HG02840 (cell line): ENCODE measurements around the gene RABAC1.
"Not testable (repeated sequence)": the region's sequence is repeated elsewhere in the genome, so short reads cannot be mapped to it uniquely, and the experiment has no call there.

Experiments
- ATAC-seq: cut with Tn5 transposase; IDR thresholded peaks from one replicate; pipeline ENCODE4 v1.9.1; 2021; ENCODE audit warnings: mild to moderate bottlenecking, moderate library complexity, moderate number of reproducible peaks; ENCODE audit not compliant: unreplicated experiment, low FRiP score

The RABAC1 gene

GRCh38 chr19:41959056-41960053 is at the start of gene RABAC1:
Gene RABAC1, minus strand, starts transcription at chr19:41959321. Its CDS starts 29 bp downstream, at chr19:41959292.
- peak; percentile 71 for ATAC-seq

GRCh38 chr19:42006569-42006968 is 47.4 kb upstream of the RABAC1 start:
- ATAC-seq = no peak

- no peak for ATAC-seq
These were observed 46.4 kb upstream of the RABAC1 start for GRCh38 chr19:42005504-42005903.

DNA sequence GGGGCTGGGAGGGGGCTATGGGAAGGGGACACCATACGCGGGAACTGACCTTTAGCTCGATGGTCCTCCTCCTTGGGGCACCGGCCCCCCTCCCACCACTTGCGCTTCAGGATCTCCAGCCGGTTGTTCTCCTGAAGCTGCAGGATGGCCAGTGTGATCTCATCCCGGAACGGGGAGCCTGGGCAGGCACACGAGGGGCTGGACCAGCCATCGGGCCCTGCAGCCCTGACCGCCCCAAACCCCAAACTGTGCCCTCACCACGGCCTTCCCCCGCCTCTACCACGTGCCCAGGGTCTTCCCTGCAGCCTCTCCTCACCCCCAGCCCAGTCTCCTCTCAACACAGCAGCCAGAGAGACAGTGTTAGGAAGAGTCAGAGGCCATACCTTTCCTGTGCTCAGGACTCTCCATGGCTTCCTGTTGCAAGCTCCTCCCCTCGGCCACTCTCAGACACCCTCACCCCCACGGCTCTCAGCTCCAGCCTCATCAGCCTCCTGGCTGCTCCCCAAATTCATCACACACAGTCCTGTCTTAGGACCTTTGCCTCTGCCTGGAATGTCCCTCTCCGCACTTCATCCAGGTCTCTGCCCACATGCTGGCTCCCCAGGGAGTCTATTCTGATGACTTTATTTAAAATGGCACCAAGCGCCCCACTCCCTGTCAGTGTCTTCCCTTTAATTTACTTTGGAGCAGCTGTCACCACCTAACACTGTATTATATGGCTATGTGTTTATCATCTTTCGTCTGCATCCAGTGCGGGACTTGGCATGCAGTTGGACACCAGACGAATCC is 44.6 kb upstream of the RABAC1 start:
- ATAC-seq = no peak

DNA sequence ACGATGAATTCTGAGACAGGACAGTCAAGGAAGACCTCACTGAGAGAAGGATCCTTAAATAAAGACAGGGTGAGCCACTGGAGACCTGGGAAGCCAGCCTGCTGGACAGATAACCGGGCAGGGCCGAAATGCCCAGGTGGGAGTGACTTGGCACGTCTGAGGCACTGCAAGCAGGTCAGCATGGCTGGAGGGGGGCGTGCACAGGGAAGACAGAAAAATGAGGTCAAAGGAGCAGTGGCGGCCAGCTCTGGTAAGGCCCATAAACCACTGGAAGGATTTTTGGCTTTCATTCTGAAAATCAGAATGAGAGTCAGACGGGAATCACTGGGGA is 40.7 kb upstream of the RABAC1 start:
- ATAC-seq = no peak

GRCh38 chr19:41999071-41999877 is 40.2 kb upstream of the RABAC1 start:
- no peak for ATAC-seq

GRCh38 chr19:41998246-41999020 is 39.3 kb upstream of the RABAC1 start:
- ATAC-seq = no peak

DNA sequence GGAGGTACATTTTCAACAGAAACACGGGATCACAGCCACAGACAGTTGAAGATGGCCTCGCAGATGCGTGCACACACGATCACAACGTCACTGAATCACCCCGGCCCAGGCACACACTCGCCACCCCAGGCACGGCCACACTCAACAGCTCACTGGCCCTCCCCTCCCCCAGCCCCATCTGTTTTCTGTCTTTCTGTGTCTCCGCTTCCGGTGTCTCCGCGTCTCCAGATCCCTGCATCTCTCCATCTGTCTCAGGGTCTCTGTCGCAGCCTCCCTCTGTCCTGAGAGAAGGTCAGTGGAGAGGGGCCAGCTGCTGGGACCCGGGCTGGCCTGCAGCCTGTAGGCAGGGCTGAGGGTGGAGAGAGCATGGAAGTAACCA is 38.7 kb upstream of the RABAC1 start:
- no peak for ATAC-seq

DNA sequence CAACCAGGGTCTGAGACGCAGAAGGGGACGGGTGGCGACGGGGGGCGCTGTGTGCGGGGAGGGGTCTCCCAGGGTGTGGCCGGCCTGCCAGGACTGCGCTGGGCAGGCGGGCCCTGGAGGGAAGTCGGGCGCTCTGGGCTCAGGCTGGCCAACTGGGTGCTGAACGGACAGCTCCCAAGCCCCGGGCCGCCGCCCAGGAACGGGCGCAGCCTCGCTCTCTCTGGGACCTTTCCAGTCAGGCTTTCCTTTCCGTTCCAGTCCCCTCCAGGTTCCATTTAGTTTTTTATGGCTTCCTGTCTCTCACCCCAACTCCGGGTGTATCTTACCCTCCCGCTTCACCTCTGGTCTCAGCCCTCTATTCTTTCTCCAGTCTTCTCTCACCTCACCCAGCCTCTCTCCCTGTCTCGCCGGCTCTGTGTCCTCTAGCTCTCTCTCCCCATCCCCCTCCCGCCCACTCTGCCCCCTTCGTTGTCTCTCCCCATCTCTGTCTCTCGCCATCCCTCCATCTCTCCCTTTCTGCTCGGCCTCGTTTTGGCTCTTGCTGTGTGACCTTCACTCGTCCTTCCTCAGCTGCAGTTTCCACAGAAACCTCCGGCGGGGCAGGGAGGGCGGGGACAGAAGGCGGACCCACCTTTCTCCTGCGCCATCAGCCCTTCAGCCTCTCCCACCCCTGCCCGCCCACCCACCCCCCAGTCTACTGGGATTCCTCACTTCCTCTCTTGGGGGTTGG is 38.2 kb upstream of the RABAC1 start:
- ATAC-seq = no peak

DNA sequence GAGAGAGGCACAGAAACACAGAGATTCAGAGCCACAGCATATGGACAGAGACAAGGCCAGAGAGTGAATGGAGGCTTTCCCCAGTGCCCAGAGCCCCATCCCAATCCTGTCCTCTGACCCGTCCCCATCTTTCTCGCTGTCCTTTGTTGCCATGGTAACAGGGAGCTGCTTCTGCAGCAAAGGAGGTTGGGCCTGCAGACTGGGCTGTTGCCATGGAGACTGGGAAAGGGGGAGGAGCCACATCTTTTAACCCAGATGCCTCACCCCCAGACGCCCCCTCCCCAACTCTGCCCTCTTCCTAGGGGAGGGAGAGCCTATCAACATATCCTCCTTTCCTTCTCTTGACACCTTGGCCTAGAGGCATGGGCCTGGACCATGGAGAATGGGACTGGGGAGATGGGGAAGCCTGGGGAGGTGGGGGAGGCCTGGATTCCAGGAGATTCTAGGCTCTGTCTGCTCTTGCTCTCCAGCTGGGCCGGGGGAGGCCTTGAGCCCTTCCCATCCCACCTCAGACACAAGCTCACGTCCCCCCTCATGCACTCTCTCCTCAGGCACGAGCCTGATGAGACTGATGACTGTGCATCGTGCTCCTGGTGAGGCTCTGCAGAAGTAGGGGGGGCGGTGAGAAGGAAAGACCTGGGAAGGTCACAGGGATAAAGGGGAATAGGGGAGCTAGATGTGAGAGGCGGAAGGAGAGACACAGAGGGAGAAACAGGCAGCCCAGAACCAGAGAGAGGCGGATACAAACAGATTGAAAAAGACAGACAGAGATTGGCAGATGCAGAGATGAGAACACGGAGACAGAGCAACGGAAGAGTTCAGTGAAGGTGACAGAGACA is 37.1 kb upstream of the RABAC1 start:
- no peak for ATAC-seq

GRCh38 chr19:41994994-41995958 is 36.2 kb upstream of the RABAC1 start:
- ATAC-seq = no peak

DNA sequence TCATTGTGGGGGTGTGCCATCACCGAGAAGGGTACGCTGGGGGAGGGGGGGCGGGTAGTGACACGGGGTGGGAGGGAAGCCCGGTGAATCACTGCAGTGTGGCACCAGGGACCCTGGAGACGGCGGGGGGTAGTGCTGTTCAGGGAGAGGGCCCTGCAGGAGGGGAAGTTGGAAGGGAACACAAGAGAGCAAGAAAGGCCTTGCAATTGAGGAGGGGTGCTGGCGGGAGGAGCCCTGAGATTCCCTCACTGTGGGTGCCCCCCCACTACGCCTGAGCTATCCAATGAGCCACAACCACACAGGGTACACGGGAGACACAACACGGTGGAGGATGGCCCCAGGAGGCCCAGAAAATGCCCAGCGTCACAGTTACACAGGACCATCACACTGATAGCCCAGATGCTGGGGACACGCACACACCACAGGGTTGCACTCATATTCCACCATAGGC is 35.4 kb upstream of the RABAC1 start:
- ATAC-seq = no peak

DNA sequence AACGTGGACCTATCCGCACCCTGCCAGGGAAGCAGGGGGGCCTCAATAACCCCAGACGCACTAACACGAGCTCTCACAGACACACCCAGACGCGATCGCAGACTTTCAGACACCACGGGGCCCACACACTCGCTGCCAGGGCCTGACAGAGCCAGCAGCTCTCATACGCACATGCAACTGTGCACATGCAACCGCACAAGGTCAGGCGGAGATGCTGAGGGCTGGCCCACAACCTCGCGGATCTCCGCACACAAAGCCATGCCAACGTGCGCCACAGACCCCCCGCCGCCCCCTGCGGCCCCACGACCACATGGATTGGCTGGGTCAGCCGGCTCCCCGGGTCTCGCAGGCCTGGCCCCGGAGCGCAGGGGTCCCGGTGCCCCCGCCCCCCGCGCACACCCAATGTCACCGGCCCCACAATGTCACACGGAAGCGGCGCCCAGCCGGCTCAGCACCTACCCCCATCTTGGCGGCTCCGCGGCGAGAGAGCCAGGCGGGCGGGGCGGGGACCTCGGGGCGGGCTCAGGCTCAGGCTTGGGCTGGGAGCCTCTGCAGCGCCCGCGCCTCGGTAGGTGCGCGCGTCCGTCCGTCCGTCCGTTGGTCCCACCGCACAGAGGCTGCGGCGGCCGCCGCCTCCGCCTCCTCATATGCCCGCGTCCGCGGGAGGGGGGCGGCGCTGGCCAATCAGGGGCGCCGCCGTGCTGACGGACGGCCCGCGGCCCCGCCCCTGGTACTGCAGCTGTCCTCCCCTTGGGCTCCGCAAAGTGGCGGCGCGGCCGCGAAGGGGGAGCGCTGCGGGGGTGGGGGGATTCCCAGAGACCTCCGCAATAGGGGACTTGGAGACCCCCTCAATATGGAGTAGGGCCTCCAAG is 34.7 kb upstream of the RABAC1 start, which contains the start of gene ATP1A3:
Gene ATP1A3 (minus strand): TSS at position 619 of the 872 bp plus-strand sequence. CDS start 154 bp downstream, at position 465.
- ATAC-seq = no peak

DNA sequence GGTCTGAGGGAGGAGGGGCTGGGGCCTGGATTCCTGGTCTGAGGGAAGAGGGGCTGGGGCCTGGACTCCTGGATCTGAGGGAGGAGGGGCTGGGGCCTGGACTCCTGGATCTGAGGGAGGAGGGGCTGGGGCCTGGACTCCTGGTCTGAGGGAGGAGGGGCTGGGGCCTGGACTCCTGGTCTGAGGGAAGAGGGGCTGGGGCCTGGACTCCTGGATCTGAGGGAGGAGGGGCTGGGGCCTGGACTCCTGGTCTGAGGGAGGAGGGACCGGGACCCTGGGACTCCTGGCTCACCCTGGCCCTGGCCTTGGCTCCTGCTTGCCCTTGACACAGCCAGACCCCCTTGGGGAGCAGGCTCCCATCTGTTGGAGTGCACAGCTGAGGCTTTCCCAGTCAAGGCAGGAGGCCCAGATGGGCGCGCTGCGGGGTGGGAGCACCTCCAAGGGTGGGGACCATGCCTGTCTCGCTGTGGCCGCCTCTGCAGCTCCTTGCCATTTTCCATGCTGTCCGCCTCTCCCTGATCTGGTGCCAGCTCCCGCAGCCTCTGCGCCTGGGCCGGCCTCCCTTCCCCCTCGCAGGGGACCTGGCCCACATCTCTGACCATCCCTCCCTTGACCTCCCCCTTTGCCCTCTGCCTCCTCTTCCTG is 32.9 kb upstream of the RABAC1 start:
- ATAC-seq = not testable (repeated sequence)

- no peak for ATAC-seq
These were observed 31.9 kb upstream of the RABAC1 start for GRCh38 chr19:41991025-41991424.

DNA sequence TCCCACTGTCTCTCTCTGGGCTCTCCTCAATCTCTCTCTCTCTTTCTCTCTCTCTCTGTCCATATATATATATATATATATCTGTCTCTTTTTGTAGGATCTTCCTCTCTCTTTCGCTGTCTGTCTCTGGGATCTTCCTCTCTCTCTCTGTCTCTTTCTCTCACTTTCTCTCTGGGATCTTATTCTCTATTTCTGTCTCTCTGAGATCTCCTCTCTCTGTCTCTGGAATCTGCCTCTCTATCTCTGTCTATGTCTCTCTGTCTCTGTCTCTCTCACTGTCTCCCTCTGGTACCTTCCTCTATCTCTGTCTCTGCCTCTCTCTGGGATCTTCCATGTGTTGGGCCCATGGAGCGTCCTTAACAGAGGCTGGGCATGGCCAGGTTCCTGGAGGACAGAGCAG is 31.5 kb upstream of the RABAC1 start:
- no peak for ATAC-seq
